ENCODE measurements around the gene KCNF1.
"Not testable (repeated sequence)": the region's sequence is repeated elsewhere in the genome, so short reads cannot be mapped to it uniquely, and the experiment has no call there.

KCNF1 gene

GRCh38 chr2:10947005-10947440 is 35.3 kb downstream of the KCNF1 start:
- DNase-seq: no peak

DNA sequence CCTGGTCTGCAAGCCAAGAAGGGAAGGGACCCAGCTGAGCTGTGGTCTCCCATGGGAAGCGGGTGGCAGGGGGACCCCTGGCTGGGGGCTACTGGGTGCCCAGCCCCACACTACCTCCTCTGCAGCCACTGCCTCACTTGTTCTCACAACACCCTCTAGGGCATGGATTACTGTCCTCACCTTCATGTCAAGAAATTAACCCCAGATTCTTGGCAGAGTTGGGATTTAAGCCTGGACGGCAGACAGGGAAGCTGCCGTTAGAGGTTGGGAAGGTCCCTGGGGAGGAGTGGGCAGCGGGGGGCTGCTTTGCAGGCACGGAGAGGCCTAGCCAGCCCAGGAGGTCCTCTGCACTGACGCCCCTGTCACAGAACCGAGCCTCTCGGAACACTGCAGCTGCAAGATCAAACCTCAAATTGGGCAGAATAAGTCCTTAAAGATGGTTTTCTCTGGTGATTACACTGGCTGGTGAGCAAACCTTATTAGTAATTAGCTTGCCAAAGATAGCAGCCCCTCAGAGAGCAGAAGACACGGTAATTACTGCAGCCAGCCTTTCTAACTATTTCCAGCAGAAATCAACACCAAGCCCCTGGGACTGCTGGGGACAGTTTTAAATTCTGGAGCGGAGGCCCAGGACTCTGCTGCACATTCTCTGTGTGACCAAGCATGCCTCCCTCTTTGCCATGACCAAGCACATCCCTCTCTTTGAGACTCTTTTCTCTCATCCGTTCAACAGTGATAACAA is 35.9 kb downstream of the KCNF1 start:
- DNase-seq: no peak

DNA sequence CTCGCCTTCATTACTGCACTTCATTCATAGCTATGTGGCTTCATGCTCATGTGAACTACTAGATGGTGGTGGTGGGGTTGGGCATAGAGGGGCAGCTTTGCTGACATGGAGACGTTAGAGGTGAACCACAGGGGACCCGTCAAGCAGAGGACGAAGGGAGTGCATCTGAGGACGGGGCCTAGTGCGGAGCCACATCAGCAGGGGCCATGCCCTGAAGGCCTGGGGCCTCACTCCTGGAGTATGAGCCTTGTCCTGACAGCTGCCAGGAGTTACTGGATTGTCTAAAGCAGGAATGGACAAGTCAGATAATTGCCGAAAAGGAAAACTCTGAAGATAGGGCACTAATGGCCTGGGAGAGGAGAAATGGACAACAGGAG is 36.4 kb downstream of the KCNF1 start:
- DNase-seq: no peak

DNA sequence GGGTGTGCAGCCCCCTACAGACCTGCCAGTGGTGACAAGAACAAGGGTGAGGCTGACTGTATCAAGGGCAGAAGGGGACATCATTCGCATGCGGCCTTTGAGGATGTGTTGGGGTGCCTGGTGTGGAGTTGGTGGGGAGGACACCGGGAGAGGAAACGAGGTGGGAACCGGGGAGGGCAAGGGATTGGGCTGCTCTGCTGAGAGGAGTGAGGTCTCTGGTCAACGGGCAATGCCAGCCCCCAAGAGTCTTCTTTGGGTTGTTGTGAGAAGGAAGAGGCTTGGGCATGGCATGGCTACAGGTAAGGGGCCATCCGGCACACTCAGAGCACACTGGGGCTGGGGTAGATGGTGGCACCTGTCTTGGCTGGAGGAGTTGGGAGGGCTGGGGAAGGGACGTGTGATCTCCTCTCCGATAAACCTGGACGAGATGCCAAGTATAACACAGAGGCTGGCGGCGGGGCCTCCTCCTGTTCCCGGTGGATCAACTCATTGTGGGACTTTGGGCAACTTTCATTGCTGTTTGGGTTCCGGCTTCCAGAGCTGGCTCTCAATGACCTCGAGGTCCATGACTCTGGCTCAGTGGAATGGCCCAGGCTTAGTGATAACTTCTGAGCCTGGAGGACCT is 37.0 kb downstream of the KCNF1 start:
- DNase-seq: no peak

DNA sequence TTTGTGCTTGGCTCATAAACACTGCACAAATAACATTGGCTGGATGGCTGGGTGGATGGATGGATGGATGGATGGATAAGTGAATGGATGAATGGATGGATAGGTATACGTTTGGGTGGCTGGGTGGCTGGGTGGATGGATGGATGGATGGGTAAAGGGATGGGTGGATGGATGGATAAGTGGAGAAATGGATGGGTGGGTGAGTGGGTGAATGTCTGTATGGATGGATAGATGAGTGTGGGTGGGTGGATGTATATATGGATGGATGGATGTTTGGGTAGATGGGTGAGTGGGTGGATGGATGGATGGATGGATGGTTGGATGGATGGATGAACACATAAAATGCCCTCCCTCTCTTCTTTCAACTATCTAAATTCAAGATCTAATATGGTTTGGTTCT is 38.1 kb downstream of the KCNF1 start:
- no peak for DNase-seq

- no peak for DNase-seq
Observed at GRCh38 chr2:10951558-10952414, 40.1 kb downstream of the KCNF1 start.

DNA sequence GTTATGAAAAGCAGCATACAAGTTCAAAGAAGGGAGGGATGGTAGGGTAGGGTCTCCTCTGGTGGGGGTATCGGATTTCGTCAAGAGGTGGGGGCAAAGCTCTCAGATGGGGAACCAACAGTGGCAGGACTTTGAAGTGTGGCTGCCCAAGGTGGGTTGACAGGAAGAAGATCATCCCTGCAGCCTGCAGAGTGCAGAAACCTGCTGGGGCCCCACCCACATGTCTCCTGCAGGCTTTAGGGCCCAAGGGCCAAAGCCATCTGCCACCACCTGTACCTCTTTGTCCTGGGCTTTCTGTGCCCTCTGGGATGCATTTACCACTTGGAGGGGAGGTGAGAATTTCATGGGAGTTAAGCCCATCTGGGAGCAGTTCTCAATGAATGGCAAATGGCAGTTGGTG is 42.7 kb downstream of the KCNF1 start:
- no peak for DNase-seq

DNA sequence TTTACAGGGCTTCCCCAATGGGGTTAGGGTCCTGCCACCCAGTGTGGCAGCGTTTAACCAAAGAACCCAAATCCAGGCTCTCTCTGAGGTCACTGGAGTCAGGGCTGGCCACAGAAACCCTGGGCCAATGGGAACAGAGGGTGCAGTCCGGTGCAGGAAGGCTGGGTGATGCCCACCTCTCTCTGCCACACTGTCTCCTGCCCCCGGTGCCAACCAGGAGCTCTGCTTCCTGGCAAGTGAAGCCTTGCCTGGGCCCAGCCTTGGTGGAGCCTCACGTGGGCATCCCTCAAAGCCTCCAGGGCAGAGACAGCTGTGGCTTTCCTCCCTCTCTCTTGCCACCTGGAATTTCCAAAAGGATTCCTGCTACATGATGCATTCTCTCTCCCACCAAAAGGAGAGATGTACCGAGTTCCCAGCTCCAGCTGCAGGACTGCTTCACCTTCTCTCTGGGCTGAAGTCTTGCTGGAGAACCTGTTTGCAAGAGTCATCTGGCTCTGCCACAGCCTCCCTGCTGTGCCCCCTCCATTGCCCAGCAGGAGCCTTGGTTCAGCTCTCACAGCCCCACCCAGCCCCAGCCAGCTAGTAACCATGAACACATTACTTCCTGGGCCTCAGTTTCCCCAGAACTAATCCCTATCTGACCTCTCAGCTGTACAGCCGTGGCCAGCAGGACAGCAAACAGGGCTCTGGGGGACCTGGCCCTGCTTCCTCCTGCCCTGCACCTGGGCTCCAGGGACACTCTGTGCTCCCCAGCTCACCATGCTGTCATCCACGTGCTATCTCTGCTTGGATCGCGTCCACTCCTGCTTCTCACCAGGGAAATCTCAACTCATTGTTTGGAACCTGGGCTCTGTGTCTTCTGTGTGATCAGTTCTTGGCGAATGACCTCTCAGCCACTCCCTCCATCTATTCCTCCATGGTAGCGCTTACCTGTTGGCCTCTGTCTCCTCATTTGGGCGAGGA is 43.4 kb downstream of the KCNF1 start:
- DNase-seq: no peak

GRCh38 chr2:10956006-10956790 is 44.5 kb downstream of the KCNF1 start:
- no peak for DNase-seq

DNA sequence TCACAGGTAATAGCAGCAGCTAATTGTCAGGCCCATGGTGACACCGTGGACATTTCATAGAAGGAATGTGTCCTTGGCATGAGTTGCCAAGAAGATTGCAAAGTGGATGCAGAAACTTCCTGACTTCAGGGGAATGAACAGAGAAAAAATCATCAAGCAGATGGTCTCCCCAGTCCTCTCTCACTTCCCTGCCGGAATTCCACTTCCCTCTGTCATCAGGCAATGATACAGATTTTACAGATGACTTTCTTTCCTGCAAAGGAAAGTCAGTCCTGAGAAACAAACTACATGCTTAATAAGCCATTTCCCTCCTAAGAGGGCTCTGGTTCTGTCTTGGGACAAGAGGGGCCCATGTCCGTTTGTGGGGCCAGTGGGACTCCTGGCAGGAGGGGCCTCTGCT is 45.7 kb downstream of the KCNF1 start:
- DNase-seq: no peak

DNA sequence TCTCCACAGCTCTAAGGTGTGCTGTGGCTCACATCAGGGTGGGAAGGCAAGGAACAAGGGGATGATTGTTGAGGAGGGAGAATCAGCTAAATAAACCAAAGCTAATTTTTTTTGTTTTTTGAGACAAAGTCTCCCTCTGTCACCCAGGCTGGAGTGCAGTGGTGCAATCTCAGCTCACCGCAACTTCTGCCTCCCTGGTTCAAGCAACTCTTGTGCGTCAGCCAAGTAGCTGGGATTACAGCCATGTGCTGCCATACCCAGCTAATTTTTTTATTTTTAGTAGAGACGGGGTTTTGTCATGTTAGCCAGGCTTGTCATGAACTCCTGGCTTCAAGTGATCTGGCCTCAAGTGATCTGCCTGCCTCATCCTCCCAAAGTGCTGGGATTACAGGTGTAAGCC is 46.7 kb downstream of the KCNF1 start:
- not testable (repeated sequence) for DNase-seq

GRCh38 chr2:10960606-10961489 is 49.1 kb downstream of the KCNF1 start:
- no peak for DNase-seq

GRCh38 chr2:10961490-10961875 is 49.7 kb downstream of the KCNF1 start:
- DNase-seq: no peak

GRCh38 chr2:10962004-10962403 is 50.3 kb downstream of the KCNF1 start:
- no peak for DNase-seq

DNA sequence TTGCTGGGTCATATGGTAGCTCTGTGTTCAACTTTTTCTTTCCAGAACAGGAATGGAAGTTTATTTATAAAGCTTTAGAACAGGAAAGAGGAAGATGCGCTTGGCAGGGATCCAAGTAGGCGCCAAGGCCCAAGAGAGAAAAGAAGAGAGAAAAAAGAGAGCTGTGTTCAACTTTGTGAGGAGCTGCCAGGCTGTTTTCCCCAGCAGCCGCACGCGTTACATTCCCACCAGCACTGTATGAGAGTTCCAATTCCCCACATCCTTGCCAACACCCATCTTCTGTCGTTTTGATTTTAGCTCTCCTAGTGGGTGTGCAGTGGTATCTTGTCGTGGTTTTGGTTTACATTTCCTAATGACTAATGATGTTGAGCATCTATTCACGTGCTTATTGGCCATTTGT is 51.4 kb downstream of the KCNF1 start:
- no peak for DNase-seq

Measured in amniotic stem cell (primary cell).